ENCODE results near the gene BTD.
A peak's percentile ranks its signal among the peaks of the same experiment; 100 is the strongest.
"Not testable (repeated sequence)": the region's sequence is repeated elsewhere in the genome, so short reads cannot be mapped to it uniquely, and the experiment has no call there.

The BTD gene, protein sequence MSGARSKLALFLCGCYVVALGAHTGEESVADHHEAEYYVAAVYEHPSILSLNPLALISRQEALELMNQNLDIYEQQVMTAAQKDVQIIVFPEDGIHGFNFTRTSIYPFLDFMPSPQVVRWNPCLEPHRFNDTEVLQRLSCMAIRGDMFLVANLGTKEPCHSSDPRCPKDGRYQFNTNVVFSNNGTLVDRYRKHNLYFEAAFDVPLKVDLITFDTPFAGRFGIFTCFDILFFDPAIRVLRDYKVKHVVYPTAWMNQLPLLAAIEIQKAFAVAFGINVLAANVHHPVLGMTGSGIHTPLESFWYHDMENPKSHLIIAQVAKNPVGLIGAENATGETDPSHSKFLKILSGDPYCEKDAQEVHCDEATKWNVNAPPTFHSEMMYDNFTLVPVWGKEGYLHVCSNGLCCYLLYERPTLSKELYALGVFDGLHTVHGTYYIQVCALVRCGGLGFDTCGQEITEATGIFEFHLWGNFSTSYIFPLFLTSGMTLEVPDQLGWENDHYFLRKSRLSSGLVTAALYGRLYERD

DNA sequence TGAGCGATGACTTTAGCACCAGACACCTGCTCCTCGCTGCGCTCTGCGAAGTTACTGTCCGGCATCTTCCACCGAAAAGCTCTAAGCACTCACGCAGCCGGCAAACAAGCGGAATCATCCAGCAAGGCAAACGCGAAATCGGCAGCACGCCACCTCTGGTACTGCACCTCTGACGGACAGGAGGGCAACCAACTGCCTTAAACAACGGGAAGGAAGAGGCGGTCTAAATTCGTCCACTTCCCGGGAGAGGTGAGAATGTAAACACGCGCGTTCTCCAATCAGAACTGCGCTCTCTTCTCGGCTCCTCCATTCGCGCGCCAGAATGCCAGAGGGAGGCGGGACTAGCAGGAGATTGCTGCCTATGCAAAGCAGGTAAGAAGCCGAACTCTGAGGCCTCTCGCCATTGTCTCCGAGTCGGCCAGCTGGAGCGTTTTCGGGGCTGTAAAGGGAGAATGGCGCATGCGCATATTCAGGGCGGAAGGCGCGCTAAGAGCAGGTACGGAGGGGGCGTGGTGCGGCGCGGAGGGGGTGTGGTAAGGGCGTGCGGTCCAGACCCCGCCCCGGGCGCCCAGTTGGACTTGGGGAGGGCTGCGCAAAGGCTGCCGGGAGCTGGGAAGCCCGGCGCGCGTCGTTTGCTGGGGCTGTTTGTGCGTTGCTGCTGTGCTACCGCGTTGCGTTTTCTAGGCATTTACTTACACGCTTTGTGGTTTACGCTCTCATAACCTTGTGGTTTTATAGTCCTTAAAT, at the start of gene BTD, which contains the start of gene HACL1:
TSS of gene BTD (plus strand) at position 347 of the 747 bp plus-strand sequence. CDS start 33,695 bp downstream, outside the sequence.
TSS of gene HACL1 (minus strand) at position 171 of the 747 bp plus-strand sequence. CDS start at position 65, 106 bp downstream.
- DNase-seq = peak; percentile 98

DNA sequence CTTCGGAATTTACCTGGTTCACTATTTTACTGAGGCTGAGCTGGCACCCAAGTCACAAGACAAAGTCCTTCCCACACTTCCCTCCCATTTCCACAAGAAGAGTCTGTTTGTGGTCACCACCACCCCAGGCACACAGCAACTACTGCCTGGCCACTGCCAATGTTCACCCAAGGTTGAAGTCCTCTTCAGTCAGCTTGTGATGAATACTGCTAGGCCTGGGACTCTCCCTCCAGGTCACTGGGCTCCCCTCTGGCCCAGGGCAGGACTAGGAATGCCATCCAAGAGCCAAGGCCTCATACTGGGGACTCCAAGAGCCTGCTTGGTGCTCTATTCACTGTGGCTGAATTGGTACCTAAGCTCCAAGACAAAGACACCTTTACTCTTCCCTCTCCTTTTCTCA, 49.6 kb upstream of the BTD start:
- DNase-seq = no peak

DNA sequence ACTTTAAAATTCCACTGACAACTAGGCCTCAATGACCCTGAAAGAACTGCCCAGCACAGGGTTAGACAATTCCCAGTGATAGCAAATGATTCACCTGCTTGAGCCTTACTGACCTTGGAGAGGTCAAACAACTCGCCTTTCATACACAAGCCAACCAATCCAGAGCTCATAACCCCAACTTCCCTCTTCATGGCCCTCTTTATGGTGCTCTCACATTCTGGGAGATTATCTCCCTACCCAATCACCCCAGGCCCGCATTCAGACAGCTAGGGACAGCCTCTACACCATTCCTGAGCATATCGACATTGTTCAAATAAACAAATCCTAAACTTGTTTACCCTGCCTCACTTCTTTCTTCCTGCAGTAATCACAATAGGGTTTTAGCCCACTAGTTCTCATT, 47.8 kb upstream of the BTD start:
- no peak for DNase-seq

DNA sequence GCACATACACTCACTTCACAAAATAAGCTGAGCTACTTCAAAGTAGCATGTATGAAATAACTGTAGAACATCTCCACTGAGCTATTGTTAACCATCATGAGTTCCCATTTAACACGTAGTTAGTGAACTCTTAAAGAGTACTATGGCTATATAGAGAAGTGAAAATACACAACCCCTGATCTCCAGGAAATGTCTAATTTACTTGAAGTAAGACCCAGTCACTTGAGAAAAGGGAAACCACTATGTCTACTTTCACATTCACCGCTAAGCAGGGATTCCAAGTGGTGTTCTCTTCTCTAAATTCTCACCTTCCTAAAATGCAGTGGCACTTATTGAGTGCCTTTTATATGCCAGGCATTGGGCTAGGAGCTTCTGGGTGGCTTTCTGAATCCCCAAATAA, 45.0 kb upstream of the BTD start:
- no peak for DNase-seq

DNA sequence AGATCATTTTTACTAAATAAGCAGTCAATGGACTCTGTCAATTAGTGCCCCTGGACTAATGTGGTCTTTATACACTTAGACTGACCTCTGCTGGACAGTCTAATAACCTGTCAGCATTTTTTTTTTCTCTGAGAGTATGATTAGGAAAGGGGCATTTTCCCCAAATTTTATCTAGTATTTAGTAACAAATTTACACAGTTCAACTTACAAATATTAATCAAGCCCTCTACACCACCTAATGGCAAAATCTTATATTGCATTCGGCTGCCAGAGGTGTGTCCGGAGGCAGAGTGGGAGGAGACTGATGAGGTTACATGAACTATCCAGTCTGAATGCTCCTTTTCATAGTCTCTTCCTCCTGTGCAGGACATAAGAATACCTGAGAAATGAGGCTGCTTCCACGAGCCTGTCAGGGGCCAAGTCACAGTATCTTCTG, 44.0 kb upstream of the BTD start:
- DNase-seq = peak; percentile 75

DNA sequence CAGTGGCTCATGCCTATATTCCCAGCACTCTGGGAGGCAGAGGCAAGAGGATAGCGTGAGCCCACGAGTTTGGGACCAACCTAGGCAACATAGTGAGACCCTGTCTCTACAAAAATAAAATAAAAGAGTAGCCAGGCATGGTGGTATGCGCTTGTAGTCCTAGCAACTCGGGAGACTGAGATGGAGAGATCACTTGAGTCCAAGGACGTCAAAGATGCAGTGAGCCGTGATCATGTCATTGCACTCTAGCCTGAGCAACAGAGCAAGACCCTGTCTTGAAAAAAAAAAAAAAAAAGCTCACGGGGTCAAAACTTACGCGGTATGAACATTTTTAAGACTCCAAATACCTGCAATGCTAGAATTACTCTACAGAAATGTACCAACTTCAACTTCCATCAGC, 43.0 kb upstream of the BTD start:
- no peak for DNase-seq

DNA sequence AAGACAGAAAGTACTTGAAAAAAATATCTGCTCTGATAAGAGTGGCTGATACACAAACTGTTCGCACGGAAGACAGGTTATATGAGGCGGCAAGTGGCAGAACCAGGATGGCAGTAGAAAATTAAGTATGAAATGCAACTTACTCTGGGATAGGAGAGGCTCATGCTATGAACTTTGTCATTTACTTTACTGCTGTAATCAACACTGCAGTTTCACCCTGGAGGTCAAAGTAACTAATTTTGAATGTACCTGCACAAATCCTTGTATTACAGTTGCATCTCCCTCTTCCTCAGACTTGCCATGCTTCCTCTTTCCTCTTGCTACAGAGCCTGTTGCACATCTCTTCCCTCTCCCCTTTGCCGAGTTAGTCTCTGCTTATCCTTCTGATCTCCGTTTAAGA, 39.0 kb upstream of the BTD start:
- DNase-seq = no peak

DNA sequence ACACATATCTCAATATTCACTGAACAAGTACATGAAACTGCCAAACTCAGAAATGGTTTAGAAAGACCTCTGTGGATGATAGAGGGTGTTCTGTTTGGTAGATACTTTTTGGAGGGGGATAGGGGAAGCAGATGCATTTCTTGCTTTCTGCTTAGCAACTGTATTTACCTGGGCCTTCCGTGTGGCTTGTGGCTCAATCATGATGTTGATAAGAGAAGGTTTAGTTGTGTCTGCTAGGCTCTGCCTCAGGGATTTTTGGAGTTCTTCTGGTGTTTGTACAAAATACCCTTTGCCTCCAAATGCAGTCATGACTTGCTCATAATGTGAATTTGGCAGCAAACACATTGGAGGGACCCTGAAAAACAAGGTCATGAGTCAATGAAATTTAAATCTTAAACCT, 38.4 kb upstream of the BTD start:
- no peak for DNase-seq

DNA sequence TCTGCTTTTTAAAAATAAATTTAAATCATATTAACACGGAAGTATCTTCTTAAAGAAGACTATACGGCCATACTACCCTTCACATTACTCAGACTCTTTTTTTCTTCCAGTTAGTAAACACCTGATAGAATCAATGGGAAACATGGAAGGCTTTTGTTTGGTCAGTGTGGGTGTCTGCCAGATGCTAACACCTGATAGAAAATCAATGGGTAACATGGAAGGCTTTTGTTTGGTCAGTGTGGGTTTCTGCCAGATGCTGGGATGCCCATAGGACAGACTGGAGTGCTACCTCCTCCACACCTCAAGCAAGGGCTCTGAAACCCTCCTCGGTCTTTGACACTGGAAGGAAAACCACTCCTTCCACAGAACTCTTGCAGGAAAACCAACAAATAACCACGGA, 29.4 kb upstream of the BTD start:
- no peak for DNase-seq

DNA sequence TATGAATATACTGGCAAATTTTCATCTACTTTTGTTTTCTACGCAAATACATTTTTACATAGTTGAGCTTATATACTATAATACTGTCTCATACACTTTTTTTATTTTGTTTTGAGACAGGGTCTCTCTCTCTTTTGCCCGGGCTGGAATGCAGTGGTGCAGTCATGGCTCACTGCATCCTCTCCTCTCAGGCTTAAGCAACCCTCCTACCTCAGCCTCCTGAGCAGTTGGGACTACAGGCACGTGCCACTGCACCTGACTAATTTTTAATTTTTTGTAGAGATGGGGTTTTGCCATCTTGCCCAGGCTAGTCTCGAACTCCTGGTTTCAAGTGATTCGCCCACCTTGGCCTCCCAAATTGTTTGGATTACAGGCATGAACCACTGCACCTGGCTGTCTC, 26.1 kb upstream of the BTD start:
- DNase-seq = no peak

DNA sequence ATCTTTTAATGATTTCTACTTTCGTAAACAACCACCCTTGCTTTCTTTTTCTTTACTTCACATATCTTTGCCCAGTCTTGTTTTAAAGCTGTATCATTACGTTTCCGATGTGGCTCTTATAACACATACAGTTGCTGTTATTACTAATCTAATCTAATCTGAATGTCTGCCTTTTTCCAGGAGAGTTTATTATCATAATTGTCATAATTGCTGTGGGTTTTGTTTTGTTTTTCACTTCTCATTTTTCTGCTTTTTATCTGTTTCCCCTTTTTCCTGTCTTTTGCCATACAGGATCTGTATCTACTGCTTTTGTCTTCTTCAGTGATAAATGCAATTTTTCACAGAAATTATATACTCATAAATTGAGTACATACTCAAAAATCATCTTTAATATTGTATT, 25.1 kb upstream of the BTD start:
- DNase-seq = no peak

DNA sequence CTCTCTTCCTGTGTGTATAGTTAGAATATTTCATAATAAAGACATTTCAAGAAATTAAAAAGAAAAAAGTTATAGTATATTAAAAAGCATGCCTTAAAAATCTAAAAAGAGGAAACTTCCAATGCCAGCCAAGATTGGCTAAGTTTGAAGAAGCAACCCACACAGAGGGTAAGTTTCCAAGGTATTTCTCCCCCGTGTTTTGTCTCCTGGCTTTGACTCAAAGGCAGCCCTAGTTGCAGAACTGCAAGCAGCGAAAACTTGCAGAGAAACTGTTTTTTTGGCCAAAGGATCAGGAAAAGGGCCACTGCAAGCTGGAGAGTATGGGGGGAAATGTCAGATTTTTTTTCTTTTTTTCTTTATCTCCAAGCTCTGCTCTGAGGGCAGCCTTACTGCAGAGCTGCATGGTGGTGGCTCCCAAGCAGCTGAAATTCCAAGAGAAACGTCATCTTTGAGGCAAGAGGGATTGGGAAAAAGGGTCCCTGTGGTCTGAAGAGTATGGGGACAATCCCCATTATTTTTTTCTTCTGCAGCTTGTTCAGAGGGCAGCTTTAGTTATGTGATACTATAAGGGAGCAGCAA, 23.2 kb upstream of the BTD start:
- DNase-seq = no peak

DNA sequence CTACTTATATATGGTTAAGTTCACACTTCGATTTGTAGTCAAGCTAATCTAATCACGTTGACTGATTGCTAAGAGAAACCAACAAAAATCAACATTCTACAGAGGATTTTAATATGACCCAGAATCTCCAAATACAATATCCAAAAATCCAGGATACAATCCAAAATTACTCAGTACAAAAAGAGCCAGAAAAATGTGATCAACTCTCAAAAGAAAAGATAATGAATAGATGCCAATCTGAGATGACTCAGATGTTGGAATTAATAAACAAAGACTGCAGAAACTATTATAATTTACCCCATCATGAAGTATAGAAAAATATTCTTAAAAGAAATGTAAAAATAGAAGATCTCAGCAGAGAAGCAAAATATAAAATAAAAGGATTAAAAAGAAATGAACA, 22.5 kb upstream of the BTD start:
- DNase-seq = no peak

DNA sequence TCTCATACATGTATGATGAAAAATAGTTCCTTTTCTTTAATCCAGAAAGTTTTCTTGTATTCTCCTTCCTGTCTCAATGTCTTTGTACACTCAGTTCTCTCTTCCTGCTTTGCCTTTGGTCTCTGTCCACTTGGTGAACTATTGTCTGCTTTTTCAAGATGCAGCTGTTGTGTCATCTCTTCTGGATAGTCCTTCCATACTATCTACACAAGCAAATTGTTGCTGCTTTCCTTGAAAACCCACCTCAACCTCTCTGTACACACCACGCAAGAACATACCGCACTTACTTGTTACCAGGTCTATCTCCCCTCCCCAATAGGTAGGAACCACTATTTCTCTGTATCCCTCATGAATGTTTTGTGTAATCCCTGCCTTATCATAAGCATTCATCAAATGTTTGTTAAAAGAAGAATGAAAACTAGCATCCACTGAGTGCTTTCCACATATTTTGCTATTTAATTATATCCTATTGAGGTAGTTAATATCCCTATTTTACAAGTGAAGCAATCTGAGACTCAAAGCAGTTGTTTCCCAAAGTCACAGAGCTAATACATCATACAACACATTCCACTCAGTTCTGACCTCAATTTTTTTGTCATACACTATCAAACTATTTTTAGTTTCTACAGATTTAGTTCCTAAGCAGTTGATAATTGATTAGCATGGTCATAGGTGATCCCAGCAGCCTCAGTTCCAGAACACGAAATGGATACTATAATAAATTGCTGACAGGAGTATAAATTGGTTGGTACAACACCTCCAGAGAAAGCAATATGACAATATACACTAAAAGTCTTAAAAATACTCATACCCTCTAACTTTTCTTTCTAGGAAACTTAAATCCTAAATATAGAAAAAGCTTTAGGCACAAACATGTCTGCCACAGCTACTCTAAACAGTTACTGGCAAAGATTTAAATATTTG, 19.8 kb upstream of the BTD start:
- no peak for DNase-seq

DNA sequence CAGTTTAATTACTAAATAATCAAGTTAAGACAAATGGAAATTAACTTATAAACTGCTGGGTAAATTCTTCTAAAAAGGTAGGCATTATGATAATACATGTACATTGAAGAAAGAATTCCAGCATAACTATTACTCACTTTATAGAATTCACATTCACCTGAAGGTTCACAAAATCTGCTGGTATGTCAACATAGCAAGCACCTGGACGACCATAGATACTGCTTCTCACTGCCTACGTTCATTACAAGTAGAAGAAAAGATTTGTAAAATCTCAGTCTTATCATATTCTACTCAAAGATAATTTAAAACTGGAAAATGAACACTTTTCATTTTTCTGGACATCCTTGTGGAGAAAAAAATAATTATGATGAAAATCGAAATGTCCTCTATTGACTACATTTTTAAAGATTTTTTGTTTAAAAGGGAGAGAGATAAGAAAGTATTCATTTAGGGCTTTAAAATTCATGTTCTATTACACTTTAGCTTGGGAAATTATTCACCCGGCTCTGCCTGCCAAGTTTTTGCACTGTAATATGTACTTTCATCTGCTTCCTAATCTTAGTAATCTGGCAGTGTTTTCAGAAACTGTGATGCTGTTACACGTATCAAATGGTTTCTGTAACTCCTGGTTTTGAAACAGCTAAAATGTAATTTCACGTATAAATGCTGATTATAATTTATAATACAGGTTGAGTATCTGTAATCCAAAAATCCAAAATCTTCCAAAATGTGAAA, 16.3 kb upstream of the BTD start:
- no peak for DNase-seq

DNA sequence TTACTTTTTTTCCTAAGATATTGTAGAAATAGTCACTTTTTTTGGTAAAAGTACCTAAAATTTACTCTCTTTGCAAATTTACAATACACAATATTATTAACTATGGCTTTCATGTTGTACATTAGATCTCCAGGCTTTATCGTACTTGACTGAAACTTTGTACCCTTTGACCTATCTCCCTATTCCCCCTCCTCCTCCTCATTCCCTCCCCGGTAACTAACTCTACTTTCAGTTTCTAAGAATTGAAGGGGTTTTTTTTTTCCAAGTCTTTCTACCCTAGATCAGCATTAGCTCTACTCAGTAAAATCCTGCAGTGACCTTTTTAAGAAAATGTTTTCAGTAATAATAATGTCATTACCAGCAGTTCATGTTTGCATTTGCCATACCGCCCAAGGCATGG, 10.3 kb upstream of the BTD start:
- DNase-seq = no peak

DNA sequence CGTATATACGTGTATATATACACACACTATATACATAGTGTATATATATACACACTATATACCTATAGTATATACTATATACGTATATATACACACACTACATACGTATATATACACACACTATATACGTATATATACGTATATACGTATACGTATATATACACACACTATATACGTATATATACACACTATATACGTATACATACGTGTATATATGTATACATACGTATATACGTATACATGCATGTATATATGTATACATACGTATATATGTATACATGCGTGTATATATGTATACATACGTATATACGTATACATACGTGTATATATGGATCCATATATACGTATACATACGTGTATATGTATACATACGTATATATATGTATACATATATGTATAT, 9.6 kb upstream of the BTD start:
- no peak for DNase-seq

DNA sequence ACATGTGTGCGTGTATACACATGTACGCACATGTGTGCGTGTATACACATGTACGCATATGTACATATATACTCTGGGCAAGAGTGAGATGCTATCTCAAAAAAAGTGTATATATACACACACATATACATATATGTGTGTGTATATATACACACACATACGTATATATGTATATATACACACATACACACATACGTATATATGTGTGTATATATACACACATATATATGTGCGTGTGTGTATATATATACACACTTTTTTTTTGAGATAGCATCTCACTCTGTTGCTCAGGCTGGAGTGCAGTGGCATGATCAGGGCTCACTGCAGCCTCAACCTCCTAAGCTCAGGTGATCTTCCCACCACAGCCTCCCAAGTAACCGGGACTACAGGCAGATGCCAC, 8.6 kb upstream of the BTD start:
- no peak for DNase-seq

DNA sequence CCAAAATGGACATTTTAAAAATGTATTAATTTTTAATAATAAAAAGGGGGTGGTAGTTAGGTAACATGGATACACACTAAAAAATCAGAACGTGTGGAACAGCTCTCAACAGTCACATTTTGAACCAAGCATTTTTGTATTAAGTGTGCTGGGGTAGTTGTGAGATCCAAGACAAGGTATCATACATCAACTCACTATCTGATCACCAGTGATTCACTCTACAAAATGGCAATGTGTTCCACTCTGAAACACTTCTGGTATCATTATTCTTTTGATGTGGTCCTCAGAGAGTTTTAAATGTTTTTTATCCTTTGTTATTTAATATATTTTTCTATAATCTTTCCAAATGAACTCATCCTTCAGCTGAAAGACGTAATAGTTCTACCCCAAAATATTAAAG, 5.6 kb upstream of the BTD start:
- no peak for DNase-seq

DNA sequence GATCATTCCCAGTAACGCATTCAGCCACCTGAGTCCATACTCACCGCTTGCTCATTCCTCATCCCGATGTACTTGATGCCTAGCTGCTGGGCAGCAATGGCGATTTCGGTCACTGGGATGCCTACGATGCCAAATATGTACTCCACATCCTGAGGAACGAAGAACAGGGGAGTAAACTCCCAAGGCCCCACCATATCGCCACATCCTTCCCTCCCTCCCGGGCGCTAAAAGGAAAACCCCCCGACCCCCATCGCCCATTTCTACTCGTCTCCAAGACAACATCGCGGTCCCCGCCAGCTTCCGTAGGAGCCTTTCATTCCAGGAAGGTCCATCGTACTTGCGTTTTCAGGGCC, 523 bp upstream of the BTD start:
- no peak for DNase-seq

DNA sequence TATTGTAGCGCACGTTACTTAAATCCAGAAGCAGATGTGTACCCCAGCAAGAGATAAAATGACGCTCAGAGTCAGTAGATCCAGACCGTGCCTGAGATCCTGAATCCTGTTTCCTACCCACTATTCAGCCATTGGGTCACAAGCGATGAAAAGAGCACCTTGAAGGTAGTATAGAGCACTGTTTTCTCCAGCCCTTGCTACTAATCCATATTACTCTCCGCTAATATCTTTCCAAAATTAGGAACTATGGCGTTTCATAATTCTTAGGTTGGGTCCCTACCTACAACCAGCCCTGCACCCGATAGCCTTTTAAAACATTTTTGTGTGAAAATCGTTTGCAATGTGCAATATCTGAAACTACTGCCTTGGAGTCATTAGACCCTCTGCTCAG, 596 bp downstream of the BTD start:
- no peak for DNase-seq

DNA sequence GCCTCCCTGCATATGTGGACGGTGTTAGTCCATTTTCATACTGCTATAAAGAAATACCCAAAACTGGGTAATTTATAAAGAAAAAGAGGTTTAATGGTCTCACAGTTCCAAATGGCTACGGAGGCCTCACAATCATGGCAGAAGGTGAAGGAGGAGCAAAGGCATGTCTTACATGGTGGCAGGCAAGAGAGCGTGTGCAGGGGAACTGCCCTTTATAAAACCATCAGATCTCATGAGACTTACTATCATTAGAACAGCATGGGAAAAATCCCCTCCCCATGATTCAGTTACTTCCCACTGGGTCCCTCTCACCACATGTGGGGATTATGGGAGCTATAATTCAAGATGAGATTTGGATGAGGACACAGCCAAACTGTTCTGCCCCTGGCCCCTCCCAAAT, 1.3 kb downstream of the BTD start:
- not testable (repeated sequence) for DNase-seq

Data from activated CD8-positive, alpha-beta memory T cell treated with anti-CD3 and anti-CD28 coated beads for 24 hours (primary cell).